Prostate gland (tissue), 2 donors: ENCODE data around the gene ARHGEF26. TPM values are rescaled to one million over a fixed set of nuclear protein-coding genes. Genes with fewer than 3 reads are reported as not detected.

Experiments used
- DNase-seq: peaks from one replicate; pipeline ENCODE4 v3.0.0-alpha.2; 2019; ENCODE audit warnings: low spot score
- H3K27ac ChIP-seq, 2 donors: fragments of 200-600 bp; sonication (generic); 2 replicates each; pipeline ENCODE4 v1.5.1; 2017 to 2019
- H3K27me3 ChIP-seq: fragments of 200-600 bp; sonication (generic); replicated peaks from 2 replicates; pipeline ENCODE4 v1.5.1; 2019; ENCODE audit not compliant: insufficient read depth
- H3K36me3 ChIP-seq, 2 donors: fragments of 200-600 bp; sonication (generic); 1 replicate in 1 of 2; 2 replicates in 1 of 2; pipeline versions ENCODE4 v1.5.1 to v1.8.1; 2017 to 2019
- H3K4me1 ChIP-seq: fragments of 200-600 bp; sonication (generic); replicated peaks from 2 replicates; pipeline ENCODE4 v1.5.1; 2019
- H3K4me3 ChIP-seq, 2 donors: fragments of 200-600 bp; sonication (generic); 2 replicates each; pipeline ENCODE4 v1.5.1; 2017 to 2019
- H3K9me3 ChIP-seq: fragments of 200-600 bp; sonication (generic); 2 replicates; pipeline ENCODE4 v1.5.1; 2017
- CTCF ChIP-seq, 4 experiments: fragments of 200-600 bp in 2 of 4; fragments of 450-650 bp in 2 of 4; sonication (generic) in 2 of 4; IDR thresholded peaks; 1 replicate in 3 of 4; 2 replicates in 1 of 4; pipeline ENCODE4 v1.5.1; 2016 to 2019; ENCODE audit warnings: antibody characterized with exemption in 4 of 4, mild to moderate bottlenecking in 2 of 4, moderate library complexity in 2 of 4
- POLR2A ChIP-seq: fragments of 450-650 bp; IDR thresholded peaks from one replicate; pipeline ENCODE4 v1.6.1; 2016; ENCODE audit warnings: antibody characterized with exemption, mild to moderate bottlenecking
- POLR2AphosphoS5 ChIP-seq: sonication (generic); formaldehyde crosslinking; IDR thresholded peaks from one replicate; pipeline ENCODE4 v1.6.1; 2017; ENCODE audit warnings: antibody characterized with exemption
- WGBS: methylation state at CpG from one replicate; pipeline ENCODE4 v1.1.5; 2018; 5-methylcytosine and 5-hydroxymethylcytosine counted together
- intact Hi-C: fragments of 100-400 bp; cut with DNase I; formaldehyde crosslinking; loops from one replicate; pipeline ENCODE4 v1.14.2; 2022
- total RNA-seq, 2 donors: library from RNA; depleted of rRNA; stranded (reverse); fragments of >200 nt; gene quantifications; one replicate each; pipeline ENCODE4 v1.1.0, GENCODE V29; 2016

Gene ARHGEF26
- total RNA-seq, 2 donors from 2014 or later, result 15.4 to 26.8 TPM

GRCh38 chr3:154304116-154304786, 183.1 kb downstream of the ARHGEF26 start:
- H3K36me3 ChIP-seq, result peaks cover 4 to 5% of the 10 kb centered on the region in 2 donors
- intact Hi-C loops, result no loop called here
- DNase-seq, result no peak
- TF ChIP-seq POLR2AphosphoS5 (no peak), CTCF (IDR thresholded peaks at IDR 0.05) (no peak), POLR2A (no peak)
- no peaks in the 10 kb centered on the region for H3K9me3 ChIP-seq
- H3K4me1 ChIP-seq, result no peaks in the 10 kb centered on the region
- H3K27ac ChIP-seq, result no peak overlapping the region
- no peak overlapping the region for H3K4me3 ChIP-seq
- H3K27me3 ChIP-seq, result no peaks in the 10 kb centered on the region

- 92% methylated on average over 3 of the region's 3 CpGs for WGBS
- Histone ChIP-seq H3K27me3 (no peaks in the 10 kb centered on the region), H3K9me3 (no peaks in the 10 kb centered on the region), H3K4me1 (no peaks in the 10 kb centered on the region), H3K36me3 (peaks cover 4 to 5% of the 10 kb centered on the region in 2 donors), H3K4me3 (no peak overlapping the region), H3K27ac (no peak overlapping the region)
- intact Hi-C loops, result no loop called here
- TF ChIP-seq POLR2AphosphoS5, result no peak
- DNase-seq, result no peak
Measured at GRCh38 chr3:154304936-154305335, 183.7 kb downstream of the ARHGEF26 start.

- no peaks in the 10 kb centered on the region for H3K9me3 ChIP-seq
- no peak overlapping the region for H3K4me3 ChIP-seq
- no peak overlapping the region for H3K27ac ChIP-seq
- DNase-seq, result no peak
- TF ChIP-seq POLR2AphosphoS5 (no peak), POLR2A (no peak), CTCF (IDR thresholded peaks at IDR 0.05) (no peak)
- intact Hi-C loops, result no loop called here
- H3K27me3 ChIP-seq, result no peaks in the 10 kb centered on the region
- peaks cover 4 to 5% of the 10 kb centered on the region in 2 donors for H3K36me3 ChIP-seq
- no peaks in the 10 kb centered on the region for H3K4me1 ChIP-seq
Measured at GRCh38 chr3:154307363-154307762, 186.2 kb downstream of the ARHGEF26 start.

Other genes starting within 250 kb of the ARHGEF26 start
- 10 to 100 TPM; 32.4 to 74.0 TPM for gene DHX36, start 203.1 kb downstream of the ARHGEF26 start, total RNA-seq